NB4 (cell line): ENCODE data around the gene WNT10A.

ENCODE experiments used
- CTCF ChIP-seq: IDR thresholded peaks from one replicate; pipeline ENCODE4 v1.5.1; 2012; ENCODE audit warnings: low read depth, low read length
- POLR2A ChIP-seq: IDR thresholded peaks from 2 replicates; pipeline ENCODE4 v1.6.1; 2011; ENCODE audit warnings: mild to moderate bottlenecking; ENCODE audit not compliant: insufficient read length; ENCODE audit errors: extremely low read depth

GRCh38 chr2:218892693-218893348 is 12.2 kb downstream of the WNT10A start:
- TF ChIP-seq CTCF (peak; percentile 40), POLR2A (no peak)
